Stimulated activated CD8-positive, alpha-beta memory T cell treated with anti-CD3 and anti-CD28 coated beads, Interleukin-7, amount 100 ng/mL, for 24 hours (primary cell): Measurements from ENCODE around the gene COG5.
A peak's percentile ranks its signal among the peaks of the same experiment; 100 is the strongest.
"Not testable (repeated sequence)": the region's sequence is repeated elsewhere in the genome, so short reads cannot be mapped to it uniquely, and the experiment has no call there.

ENCODE experiments used
- DNase-seq: peaks from one replicate; pipeline ENCODE4 v3.0.0-alpha.2; 2020; ENCODE audit warnings: low read depth

COG5 gene

DNA sequence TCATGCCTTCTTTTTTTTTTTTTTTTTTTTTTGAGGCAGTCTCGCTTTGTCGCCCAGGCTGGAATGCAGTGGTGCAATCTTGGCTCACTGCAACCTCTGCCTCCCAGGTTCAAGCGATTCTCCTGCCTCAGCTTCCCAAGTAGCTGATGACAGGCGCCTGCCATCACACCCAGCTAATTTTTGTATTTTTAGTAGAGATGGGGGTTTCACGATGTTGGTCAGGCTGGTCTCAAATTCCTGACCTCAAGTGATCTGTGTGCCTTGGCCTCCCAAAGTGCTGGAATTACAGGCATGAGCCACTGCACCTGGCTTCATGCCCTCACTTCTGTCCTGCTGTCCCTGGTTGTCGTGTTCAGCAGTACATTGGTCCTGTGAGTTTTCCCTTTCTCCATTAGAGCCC is 342.9 kb downstream of the COG5 start:
- not testable (repeated sequence) for DNase-seq

DNA sequence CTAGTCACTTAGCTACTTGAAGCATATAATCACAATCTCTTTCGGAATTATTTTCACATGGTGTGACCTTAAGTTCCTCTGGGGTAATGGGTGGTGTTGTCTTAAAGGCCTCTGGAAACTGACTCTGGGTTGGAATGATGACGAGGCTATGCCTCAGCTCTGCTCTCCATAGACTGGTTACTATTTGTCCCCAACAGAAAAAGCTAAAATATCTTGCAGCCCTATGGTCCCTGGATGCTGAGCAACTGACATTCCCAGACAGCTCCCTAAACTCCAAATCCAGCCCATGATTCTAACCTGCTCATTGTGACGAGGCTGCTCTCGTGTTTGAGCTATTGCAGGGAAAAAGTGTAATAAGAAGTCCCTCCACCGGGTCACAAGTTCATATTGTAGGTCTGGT is 343.4 kb downstream of the COG5 start:
- no peak for DNase-seq

DNA sequence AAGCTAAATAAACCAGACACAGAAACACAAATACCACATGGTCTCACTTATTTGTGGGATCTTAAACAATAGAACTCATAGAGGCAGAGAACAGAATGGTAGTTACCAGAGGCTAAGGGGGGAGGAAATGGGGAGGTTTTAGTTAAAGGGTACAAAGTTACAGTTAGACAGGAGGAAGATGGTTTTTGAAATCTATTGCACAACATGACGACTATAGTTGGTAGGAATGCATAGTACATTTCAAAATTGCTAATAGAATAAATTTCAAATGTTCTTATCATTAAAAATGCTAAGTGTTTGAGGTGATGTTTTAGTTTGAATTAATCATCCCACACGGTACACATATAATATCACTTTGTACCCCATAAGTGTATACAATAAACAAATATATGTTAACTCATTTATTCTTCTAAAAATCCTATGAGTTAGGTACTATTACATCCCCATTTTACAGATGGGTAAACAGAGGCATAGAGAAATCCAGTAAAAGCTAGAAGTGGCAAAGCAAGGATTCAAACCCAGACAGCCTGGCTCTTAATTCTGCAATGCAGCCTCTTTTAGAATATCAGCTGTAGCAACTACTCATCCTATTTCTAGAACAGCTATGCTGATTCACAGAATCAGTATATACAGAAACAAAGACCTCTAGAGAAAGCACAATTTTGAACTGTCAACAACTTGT is 344.0 kb downstream of the COG5 start:
- DNase-seq: no peak

DNA sequence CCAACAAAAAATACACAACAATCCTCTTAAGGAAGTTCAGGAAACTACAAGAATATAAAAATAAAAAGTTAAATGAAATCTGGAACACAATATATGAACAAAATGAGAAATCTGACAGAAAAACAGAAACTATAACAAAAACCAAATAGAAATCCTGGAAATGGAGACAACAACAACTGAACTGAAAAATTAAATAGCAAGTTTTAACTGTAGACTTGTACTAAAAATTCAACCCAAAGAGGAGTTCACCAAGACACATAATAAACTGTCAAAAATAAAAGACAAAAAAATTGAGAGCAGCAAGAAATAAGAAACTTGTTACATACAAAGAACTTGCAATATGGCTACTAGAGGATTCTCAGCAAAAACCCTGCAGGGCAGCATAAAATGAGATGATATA is 349.8 kb downstream of the COG5 start:
- DNase-seq: no peak

DNA sequence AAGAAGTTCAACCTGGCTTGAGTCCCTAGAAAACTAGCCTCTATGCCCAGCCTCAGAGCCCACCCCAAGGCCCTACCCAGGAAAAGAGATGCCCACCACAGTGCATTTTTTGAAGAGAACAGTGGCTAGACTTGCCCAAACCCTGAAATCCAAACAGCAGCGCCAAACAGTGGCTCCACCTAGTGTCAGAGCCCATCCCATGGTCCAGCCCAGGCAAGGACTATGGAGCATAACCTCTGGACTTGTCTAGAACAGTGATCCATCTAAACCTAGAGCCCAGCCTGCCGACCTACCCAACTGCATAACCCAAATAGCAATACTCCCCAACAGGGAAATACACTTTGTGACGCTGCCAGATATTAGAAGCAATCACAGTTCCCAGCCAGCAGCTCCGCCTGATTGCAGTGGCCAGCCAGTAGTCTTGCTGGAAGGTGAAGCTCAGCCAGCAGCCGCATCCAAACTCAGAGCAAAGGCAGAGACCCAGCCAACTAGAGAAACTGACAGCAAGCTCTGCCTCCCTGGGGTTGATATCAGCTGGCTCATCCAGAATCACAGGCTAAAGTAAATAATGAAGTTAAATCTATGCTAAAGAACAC is 350.4 kb downstream of the COG5 start:
- DNase-seq: no peak

DNA sequence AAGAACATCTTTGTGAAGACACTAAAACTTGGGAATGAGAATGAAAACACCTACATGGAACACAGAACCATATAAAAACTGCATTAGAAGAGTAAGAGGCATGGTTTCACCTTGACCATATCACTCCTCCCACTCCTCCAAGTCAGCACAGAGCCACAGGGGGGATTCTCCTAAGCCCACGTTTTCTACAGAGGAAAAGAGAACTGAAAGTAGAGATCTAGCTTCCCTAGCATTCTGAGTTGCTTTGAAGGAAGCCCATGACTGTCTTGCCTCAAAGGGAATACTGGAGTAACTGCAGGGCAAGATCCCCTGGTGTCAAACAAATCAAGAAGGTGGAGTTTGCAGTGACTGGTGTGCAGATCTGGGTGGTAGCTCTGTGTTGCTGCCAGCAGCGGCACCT is 351.0 kb downstream of the COG5 start:
- no peak for DNase-seq

DNA sequence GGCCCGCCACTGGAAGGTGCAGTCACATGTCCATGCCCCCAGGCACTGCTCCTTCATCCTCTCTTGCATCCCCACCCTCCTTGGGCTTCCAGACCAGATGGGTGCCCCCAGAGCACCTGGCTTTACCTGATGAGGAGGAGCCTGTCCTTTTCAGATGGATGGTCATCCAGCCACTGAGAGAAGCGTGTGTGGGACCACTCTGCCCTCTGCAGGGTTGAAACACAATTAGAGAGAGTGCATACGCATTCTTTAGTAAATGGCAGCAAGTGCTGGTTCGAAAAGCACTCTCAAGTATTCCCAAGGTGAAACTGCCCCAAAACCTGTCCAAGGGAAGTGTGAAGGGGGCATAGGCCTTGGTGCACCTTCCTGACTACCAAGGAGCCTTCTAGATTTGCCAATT is 353.3 kb downstream of the COG5 start:
- no peak for DNase-seq

DNA sequence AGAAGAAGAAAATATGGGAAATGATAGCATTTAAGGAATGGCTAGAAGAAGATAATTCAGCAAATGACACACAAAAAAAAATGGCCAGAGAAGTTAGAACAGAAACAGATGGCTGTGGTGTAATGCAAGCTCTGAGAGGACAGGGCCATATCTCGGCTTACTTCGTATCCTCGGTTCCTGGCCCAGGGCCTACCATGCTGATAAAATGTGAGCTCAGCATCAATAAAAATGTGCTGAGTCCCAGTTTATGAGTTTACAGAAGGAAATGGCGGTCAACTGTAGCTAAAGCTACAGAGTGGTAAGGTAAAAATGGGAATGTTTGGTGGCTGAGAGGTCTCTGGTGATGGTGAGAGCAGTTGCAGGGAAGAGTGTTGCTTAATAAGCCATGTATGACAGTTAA is 354.2 kb downstream of the COG5 start:
- no peak for DNase-seq

DNA sequence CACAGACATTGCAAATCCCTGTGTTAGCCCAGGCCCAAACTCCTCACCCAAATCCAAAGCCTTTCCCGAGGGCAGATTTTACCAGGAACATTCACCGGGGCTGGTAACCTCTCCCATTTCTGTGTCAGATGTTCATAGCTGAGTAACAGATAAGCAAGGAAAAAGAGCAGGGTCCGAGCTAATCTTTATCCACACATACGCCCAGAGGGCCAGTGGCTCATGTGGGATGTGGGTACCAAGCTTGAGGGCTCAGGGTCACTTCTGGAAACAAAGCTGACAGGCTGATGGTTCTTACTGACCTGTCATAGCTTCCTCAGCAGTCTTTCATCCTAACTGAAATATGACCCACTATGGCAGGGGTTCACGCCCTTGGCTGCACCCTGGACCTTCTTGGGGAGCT is 355.2 kb downstream of the COG5 start:
- no peak for DNase-seq

DNA sequence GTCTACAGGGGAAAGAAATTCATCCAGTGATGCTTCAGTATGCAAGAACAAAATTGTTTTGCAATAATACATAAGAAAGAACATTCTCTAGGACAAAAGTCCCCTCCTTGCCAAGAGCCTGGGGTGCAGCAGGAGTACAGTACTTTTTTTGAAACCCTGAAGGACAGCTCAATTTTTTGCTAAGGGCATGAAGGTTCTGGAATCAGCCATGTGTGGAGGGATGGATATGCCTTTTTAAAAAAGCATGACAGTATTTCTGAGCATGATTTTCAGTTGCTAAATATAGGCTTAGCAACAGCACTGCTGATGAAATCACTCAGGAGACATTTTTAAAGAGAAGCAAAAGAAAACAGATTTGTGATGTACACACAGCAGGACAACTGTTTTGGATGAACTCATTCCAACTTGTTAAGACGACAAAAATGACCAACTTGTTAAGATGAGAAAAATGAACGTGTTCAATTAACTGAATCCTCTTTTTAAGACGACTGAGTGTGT is 355.6 kb downstream of the COG5 start:
- DNase-seq: no peak

DNA sequence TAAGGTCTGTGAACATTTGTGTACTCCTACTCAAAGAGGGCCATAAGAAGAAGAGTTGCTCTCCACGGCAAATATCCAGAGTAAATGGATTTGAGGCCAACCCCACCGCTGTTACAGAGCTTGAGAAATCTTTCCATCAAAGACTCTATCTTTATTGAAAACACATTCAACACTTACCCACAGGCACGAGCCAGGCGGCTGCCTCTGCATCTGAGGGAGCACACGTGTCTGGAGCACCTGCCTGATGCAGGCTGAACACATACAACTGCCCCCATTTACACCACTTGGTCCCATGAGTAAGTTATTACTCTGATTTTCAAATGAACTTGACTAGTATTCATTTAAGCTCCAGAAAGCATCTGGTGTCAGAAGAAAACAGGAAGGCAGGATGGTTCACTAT is 356.3 kb downstream of the COG5 start:
- DNase-seq: no peak

DNA sequence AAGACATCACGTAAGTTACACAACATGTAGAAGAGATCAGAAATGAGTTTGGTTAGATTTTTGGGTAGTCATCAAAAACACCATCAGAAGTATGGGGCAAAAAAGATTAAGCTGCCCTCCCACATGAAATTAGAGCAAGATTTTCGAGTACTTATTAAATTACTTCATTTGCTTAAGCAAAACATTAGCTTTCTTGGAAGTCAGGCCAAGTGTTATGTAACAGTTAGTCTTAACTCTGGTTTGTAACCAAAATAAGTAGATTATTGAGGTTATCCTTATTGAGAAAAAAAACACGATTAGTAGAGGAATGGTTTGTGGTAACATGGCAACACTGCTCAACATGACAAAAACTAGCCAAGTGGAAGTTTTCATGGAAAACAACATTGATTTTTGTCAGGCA is 357.0 kb downstream of the COG5 start:
- DNase-seq: no peak

DNA sequence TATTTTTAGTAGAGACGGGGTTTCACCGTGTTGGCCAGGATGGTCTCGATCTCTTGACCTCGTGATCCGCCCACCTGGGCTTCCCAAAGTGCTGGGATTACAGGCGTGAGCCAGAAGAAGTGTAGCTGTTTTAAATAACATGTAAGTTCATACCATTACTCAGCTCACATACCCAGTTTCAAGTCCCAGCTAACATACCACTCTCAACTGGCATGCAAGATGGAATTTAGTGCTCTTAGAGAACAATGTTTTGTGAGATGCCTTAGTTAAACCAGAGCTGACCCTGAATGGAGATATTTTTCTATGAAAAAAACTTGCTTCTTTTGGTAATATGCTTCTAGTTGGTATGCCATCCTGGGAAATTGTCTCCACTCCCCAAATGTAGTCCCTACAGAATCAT is 357.6 kb downstream of the COG5 start:
- no peak for DNase-seq

DNA sequence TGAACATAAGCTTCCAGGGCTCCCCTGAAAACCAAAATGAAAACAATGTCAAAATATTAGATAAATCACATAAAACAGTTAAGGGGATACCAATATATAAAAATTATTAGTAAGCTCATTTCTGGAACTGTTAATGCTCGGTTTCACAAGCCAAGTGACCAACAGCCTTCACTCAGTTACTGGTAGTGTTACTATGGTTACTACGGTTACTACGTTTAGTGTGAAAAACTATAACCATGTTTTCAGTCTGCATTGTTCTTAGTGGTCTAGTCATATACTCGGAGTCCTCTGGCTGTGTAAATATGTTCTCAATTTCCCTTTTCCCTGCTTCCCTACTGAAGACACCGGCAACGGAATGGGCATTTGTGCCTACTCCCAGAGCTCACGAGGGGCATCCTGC is 360.1 kb downstream of the COG5 start:
- DNase-seq: no peak

DNA sequence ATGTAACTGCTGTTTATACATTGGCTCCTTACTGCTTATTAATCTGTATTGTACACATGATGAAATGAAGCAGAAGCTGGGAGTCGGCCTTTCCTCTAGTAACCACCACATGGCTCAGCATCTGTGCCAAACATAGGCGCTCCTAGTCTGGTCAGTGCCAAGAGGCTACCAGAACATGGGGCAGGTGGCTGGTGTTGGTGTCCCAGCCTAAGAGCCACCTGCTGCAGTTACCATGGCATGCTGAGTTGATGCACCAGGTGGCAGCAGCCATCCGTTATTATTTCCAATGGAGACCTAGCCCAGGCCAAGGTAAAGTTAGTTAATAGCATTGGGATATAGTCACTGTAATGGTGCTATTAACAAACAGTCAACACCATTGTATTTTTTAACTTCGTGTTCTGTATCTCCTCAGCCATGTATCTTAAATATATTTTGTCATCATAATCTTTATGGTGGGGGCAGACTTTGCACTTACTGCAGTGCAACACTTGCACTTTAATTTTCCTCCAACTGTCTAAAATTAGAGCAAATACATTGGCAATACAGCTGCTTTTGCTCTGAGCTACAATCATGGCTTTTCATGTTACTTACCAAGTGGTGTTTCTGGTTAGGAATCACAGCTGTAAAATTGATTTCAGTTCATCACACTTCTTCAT is 361.8 kb downstream of the COG5 start:
- peak; percentile 10 for DNase-seq

DNA sequence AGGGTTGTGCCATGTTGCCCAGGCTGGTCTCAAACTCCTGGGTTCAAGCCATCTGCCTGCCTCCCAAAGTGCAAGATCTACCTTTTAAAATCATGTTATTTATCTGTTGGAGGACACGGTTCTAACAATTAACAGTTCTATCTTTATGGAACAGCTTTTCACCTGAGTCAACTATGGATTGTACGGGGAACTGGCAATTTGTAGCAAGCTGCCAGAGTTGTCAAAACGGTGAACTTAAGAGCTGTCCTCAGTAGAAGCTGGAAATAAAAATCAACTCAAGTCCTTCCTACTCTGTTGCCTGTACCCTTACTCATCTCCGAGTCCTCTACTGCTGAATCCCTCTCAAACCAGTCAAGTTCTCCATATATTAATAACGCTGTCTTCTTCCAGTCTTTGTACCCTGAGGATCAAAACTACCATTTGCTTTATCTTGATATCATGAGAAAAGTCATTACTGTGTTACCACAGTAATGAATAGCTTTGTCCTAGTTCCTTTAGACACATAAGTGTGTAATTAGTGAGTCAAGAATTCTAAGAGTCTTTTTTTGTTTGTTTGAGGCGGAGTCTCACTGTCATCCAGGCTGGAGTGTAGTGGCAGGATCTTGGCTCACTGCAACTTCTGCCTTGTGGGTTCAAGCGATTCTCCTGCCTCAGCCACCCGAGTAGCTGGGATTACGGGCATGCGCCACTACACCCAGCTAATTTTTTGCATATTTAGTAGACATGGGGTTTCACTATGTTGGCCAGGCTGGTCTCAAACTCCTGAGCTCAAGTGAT is 366.7 kb downstream of the COG5 start:
- DNase-seq: no peak

DNA sequence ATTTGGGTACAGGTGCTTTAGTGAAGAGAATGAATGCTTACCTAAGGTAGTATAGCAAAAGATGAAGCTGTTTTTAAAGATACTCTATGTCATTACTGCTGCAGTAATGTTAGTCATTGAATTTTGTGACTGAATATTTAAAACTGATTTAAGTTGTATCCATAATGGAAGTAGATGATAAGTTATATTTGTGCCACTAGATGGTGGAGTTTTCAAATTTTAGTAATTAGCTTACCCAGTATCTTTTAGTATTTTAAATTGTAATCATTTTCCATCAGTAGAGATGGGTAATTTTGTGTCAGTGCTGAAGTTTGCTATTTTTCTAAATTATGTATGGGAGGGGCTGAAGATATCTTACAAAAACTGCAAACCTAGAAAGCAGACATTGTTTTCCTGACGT is 369.7 kb downstream of the COG5 start:
- no peak for DNase-seq

DNA sequence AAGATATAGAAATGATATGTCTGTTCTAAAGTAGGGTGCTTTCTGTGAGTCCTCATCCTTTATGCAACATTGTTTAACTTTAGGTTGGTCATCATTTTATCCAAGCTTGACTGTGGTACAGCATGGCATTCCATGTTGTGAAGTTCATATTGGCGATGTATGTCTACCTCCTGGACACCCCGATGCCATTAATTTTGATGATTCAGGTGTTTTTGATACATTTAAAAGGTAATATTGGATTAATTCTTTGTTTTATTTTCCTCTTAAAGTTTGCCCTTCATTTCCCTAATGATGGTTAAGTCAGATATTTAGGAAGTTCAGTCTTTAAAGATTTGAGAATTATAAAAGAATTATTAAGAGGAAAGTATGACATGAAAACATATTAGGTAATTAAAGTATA is 373.6 kb downstream of the COG5 start:
- no peak for DNase-seq

DNA sequence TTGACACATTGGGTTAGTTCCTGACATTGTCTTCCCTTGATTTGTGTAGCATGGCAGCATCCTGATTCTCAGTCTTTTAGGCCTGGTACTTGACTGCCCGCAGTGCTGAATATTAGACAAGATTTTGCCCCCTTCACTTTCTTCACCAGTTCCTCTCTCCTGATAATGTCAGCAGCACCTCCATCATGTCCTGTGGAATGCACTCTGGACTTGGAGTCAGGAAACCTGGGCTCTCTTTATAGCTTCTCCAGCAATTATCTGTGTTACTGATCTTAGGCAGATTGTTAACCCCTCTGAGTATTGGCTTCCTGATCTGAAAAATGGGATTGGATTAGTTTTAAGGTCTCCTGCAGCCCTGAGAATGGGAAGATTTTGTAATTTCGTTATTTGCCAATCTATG is 375.9 kb downstream of the COG5 start:
- no peak for DNase-seq

DNA sequence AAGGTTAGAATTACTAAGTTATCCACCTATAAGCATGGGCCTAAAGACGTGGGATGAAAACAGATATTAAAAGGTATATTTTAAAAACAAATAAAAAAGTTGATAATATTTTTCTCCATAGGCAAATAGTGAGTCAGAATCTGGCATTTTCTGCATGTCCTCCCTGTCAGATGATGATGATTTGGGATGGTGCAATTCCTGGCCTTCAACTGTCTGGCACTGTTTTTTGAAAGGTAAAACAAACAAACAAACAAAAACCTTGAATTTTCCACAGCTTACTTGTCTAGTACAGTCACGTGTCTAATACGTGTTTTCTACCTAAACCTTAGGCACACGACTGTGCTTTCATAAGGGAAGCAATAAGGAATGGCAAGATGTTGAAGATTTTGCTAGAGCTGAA is 377.5 kb downstream of the COG5 start:
- no peak for DNase-seq

DNA sequence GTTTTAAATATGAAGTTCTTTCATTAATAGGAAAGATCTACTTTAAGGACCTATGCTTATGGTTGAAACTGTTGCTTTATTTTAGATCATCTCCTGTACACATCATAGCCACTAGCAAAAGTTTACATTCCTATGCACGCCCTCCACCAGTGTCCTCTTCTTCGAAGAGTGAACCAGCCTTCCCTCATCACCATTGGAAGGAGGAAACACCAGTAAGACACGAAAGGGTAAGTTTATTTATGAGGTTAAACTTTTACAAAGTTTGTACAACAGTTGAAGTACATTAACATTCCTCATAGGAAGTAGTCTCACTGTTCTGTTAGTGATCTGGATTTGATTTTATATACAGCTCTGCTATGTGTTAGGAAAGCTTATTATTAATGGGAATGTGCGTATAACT is 378.0 kb downstream of the COG5 start:
- no peak for DNase-seq

DNA sequence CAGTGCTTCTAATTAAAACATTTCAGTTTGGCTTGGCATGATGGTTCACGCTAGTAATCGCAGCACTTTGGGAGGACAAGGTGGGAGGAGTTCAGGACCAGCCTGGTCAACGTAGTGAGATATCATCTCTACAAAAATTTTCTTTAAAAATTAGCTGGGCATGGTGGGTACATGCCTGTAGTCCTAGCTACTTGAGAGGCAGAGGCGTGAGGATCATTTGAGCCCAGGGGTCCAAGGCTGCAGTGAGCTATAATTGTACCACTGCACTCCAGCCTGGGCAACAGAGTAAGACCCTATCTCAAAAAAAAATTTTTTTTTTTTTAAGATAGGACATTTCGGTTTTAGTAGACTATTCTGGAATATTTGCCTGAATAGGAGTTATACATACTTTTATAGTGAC is 382.5 kb downstream of the COG5 start:
- DNase-seq: no peak

DNA sequence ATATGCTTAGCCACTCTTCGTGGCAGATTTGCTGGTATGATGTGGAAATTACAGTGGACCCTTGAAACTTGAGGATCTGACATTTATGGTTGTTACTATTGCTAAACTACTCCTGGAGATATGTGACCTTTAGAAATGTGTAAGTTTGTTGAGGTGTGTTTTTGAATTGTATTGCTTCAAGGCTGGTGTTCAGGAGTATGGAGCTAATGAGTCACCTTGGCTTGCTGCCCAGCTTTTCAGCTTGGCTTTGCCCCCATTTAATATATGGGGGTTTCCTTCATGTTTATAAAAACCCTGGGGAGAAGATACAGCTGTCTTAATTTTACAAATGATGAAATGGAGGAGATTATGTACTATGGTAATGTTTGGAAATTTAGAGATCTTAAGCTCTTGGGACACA is 383.3 kb downstream of the COG5 start:
- peak; percentile 35 for DNase-seq
